GM19035 (cell line): ENCODE measurements around the gene DAB2.
"Not testable (repeated sequence)": the region's sequence is repeated elsewhere in the genome, so short reads cannot be mapped to it uniquely, and the experiment has no call there.

Source experiments
- ATAC-seq: cut with Tn5 transposase; IDR thresholded peaks from one replicate; pipeline ENCODE4 v1.9.1; 2021; ENCODE audit not compliant: unreplicated experiment

Gene DAB2

DNA sequence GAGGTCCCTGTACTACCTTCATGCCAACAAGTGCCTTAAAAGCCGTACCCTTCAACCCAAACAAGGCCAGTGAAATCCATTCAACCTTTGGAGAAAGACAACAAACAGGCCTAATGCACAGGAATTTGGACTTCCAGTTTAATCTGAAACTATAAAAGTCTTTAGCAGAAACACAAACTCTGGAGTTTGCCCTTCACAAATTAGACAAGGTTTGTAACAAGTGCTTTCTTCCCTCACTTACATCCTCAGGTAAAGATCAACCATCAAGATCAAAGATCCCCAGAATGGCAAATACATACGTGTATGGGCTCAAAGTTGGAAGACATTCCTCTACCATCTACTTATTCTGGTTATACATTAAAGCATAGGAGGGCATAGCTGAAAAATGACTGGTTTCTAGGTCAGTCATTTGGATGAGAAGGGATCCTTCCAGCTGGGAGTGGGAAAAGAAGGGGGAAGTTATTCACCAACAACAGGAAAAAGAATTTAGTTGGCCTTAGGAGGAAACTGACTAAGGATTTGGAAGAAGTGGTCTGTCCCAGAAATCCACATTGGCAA, 2.0 kb downstream of the DAB2 start:
- no peak for ATAC-seq

- no peak for ATAC-seq
Observed at GRCh38 chr5:39422036-39422606, 2.7 kb downstream of the DAB2 start.

DNA sequence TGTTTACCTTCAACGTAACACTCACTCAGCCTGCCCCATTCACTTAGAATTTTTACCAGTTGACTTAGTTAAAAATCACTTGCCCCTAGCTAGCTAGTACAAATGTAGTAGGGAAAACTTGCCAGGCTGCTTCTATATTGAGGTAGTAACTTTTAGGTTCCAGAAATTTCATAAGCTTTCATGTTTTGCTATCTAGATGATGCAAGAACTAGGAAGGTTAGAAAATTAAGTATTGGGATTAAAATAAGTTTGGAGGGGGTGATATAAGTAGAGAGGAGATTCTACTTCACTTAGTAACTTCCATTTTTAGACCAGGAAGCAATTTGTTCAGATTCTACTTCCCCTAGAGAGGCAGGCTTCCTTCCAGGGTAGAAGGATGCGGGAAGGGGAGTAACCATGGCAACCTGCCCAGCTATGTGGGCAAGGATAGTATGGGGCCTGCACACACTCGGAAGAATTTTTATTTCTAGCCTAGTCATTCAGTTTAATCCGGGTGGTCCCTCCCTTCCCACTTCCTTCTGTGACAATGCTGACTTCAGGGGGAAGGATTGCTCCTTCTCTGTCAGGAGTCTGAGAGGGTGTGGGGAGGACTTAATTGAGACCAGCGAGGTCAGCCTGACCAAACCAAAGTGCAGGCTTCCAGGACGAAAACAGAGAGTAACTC, 4.2 kb downstream of the DAB2 start:
- ATAC-seq, result no peak

- no peak for ATAC-seq
Observed at GRCh38 chr5:39419796-39420195, 5.0 kb downstream of the DAB2 start.

DNA sequence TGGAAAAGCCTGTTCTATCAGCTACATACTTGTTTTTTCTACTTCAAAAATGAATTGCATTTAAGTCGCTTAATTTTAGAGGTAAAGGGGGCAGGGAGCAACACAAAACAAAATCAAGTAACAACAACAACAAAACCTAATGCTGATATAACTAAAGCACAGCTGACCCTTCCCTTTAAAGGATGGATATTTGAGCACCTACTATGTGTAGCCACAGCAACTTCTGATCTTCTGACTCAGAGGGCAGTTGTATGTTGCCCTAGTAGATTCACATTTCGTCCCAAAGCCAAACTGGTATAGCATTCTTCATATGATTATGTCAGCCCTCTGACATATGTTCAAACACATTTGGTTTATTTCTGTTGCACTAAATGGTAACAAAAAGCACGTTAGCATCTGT, 6.8 kb downstream of the DAB2 start:
- ATAC-seq, result no peak

DNA sequence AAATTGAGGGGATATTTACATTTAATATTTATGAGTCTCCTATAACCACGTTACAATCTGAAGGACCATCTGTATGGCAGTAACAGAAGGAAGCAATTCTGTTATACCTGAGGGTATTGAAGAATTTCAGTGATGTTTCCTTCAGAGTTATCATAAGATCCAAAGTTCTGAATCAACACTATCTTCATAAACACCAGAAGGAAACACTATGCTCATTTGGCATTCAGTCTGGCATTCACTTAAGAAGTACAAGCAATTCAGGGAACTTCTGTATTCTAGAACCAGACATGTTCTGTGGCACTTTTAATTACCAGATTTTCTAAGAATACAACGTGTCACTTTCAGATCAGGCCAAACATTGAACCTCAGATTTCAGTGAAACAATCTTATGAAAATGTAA, 9.6 kb downstream of the DAB2 start:
- ATAC-seq, result no peak

DNA sequence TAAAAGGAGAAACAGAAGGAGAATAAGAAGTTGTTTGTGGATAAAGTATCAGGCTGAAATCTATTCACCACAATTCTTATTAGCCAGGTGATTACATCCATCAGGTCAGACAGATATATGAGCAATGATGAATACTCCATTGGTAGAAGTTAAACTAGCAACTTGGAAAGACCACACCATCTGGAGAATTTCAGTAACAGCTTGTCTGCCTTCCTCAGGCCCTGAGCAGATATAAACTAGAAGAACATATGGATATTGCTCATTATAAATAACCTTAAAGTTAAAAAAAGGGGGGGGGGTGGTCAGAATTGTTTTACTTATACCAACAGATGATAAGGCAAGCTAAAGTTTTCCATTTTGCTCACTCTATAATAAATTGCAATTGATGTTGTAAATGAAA, 10.4 kb downstream of the DAB2 start:
- no peak for ATAC-seq

- ATAC-seq, result no peak
Observed at GRCh38 chr5:39413771-39414170, 11.0 kb downstream of the DAB2 start.

DNA sequence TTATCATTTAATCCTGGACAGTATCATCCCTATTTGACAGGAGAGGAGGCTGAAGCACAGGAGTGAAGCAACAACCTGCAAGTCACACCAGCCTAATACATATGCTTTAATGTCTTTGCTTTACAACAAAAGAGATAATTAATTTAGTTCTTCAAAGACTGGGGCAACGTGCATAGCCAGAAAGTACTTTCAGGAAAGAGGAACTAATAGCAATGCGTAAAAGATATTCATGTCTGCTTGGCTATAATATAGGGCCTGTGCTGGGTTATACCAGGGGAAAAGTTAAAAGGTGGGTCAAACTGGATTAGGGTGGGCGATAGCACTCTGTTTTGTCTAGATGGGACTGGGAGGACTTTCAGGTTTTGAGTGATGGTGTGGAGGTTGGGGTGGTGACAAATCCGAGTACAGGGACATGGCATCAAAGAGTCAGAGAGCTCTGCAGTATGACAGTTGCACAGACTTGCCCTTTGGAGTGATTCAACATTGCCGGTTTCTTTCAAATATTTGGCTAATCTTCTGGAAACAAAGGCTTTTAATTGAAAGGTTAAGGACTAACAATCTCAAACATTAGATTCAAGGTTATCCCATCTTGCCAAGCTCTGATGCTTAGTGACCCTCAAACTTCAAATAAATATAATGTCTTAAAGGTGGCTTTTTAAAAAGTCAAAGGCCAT, 11.9 kb downstream of the DAB2 start:
- ATAC-seq, result no peak

DNA sequence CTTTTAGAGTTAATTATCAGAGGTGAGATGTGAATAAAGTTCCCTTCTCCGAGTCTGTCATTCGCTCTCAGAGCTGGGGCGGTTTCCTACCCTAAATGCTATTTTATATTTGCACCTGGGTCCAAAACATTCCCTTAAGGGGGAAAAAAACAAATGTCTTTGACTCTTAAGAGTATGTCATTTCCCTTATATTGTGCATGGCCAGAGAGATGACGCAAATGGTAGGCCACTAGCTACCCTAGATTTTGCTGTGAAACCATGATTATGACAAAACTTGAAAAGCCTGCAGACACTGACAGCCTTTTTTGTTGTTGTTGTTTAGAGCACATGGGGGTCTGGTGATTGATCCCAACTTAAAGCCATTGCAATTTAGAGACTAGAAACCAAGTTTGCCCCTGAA, 12.8 kb downstream of the DAB2 start:
- ATAC-seq, result no peak

DNA sequence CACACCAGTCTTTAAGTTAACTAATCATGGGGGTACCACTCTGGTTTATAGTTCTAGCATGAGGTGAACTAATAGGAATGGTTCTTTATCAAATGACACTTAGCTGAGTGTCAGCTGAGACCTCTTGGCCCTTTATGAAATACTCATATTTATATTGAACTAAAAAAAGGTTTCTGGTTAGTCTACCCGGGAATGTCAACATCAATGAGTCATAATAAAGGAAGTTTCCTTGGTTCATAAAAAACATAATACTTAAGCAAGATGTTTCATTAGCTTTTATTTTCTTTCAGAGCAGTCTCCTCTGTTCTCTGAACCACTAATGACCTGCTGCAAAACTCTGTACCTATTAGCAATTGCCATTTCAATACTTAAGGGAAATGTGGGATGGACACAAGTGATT, 13.7 kb downstream of the DAB2 start:
- no peak for ATAC-seq

GRCh38 chr5:39409033-39409432, 15.7 kb downstream of the DAB2 start:
- no peak for ATAC-seq

- ATAC-seq, result no peak
Observed at GRCh38 chr5:39405083-39405843, 19.5 kb downstream of the DAB2 start.

GRCh38 chr5:39403761-39404160, 21.0 kb downstream of the DAB2 start:
- not testable (repeated sequence) for ATAC-seq

GRCh38 chr5:39402140-39402539, 22.6 kb downstream of the DAB2 start:
- ATAC-seq, result not testable (repeated sequence)

DNA sequence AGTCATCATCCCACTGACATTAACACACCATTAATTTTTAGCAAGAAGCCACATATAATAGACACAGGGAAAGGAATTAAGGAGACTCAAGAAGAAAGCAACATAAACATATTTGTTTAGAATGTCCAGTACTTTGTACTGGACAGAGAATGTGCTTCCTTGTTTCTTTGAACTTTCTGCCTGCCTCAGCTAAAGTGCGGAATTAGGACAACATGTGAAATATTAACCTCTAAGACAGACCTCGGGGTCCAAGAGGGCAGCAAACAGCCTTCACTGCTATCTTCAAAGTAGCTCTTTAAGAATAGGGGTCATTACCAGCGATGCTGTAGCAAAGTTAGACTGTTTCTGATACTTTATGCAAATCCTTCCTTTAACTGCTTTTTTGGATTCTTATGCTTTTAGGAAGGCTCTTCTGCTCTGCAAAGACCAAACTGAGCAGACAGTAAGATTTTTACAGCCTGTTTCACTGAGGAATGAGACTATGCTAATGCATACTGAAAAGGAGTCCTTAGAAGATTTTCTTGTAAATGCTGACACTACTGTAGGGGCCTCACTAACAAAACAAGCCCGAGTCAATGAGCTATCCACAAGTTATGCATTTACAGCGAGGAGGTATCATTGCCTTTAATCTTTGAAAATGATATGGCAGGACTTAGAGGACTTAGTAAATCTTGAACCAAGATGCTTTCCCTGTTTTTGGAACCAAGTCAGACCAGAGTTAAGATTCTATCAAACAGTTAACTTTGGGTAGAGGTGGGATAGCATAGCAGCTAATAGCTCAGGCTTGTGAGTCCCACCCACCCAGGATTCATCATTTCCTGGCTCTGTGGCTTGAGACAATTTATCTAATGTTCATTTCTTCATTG, 23.8 kb downstream of the DAB2 start:
- ATAC-seq, result no peak

DNA sequence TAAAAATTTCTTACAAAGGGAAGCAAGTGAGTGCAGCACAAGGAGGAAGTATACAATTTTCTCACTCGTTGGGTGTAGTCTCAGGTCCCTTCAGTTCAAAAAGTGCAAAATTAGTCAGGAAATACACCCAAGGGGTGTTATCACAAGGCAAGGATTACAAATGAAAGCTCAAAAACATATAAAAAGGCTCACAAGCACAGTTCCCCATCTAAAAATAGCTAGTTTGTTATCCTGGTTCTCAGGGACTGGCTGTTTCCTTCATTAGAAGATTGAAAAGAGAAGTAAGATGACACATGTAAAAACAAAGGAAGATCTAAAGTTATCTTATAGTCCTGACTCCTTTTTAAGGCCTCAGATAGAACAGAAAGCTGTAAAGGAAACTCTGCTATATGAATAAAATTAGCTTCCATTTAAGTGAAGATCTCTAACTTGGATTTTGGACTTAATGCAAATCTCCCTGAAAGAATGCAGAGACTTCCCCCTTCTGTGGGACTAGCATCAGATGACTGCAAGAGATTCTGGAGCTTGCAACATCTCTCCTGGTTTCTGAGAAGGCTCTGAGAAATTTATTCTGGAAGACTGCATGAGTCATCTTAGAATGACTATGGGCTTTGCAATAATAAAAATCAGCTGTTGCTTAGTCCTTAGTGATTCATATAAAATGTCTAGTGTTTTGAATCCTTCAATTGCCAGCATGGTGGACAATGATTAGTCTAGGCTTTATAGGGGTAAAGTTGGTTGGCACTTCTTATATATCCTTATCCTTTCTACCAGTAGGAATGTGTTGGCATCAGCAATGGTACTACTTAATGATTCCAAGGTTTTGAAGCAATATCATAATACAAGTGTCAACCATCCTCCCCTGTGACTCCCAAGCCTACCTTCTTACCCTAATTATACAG, 25.4 kb downstream of the DAB2 start:
- ATAC-seq, result no peak

- no peak for ATAC-seq
Observed at GRCh38 chr5:39396843-39397242, 27.9 kb downstream of the DAB2 start.

- no peak for ATAC-seq
Observed at GRCh38 chr5:39395521-39395920, 29.3 kb downstream of the DAB2 start.

DNA sequence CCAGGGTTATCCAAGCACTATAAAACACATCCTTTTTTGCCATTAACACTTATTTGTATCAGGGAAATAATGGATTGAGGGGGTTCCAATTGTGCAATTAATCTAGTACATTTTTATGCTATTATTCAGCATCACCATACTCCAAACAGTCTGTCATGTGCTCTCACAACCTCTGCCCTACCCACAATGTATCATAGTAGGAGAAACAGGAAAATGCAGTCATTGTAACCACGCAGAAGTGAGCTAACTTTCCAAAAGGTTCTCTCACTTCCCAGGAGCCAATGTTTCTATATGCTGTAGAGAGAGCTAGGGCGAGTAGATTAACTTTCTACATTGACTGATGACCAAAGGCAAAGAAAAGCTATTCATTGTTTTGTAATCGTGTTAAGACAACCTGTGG, 29.8 kb downstream of the DAB2 start:
- no peak for ATAC-seq
